Fibroblast of peridontal ligament (primary cell): ENCODE measurements around the gene AKIRIN2.
A peak's percentile ranks its signal among the peaks of the same experiment; 100 is the strongest.

Experiments
- DNase-seq: peaks from one replicate; pipeline ENCODE4 v3.0.0-alpha.2; 2010; ENCODE audit errors: extremely low read depth

Gene AKIRIN2

GRCh38 chr6:87701676-87702588 lies at the start of gene AKIRIN2:
Gene AKIRIN2, minus strand, starts transcription at chr6:87702233. Its CDS starts 549 bp downstream, at chr6:87701684.
- DNase-seq: peak; percentile 99

DNA sequence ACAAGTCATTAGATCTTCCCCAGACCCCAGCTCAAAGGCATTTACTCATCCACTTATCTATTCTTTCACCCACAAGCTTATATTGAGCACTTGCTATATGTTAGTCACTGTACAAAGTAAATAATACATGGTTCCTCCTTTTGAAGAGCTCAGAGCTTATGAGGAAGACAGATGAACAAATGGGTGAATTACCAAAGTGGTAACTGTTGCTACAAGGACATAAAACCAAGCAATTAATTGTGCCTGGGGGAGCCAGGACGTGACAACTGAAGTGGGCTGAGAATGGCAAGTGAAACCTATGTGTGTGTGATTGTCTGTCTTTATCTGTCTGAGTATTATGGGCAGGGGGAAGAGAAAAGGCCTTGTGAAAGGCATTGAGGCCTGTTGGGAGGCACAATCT lies 45.6 kb upstream of the AKIRIN2 start:
- DNase-seq: no peak

DNA sequence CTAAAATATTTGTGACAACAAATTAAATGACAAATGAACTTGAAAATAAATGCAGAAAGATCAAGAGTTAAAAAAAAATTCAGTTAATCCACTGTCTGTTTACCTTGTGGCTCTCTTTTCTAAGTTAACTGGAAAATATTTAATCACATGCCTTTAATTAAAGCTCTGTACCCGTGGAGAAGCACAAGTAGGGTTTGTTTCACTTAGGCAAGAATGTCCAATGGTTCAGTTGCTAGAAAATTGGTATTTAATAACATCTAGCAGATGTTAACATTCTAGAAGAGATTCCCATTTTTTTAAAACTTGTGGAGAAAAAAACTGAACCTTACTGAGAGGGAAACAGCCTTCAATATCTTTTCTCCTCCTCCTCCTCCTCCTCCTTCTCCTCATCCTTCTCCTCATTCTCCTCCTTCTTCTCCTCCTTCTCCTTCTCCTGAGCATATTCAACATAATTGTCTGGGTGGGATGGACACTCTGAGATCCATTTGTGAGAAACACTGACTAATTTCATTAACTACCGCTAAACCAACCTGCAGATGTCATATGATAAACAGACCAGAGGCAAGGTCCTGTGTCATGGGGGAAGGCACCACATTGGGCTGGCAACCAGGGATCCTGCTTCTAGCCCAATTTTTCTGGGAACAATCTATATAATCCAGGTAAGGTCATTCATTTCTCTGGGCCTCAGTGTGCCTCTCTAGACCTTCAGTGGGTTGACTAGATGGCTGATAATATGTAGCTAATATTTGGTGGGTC lies 44.1 kb upstream of the AKIRIN2 start:
- peak; percentile 50 for DNase-seq

DNA sequence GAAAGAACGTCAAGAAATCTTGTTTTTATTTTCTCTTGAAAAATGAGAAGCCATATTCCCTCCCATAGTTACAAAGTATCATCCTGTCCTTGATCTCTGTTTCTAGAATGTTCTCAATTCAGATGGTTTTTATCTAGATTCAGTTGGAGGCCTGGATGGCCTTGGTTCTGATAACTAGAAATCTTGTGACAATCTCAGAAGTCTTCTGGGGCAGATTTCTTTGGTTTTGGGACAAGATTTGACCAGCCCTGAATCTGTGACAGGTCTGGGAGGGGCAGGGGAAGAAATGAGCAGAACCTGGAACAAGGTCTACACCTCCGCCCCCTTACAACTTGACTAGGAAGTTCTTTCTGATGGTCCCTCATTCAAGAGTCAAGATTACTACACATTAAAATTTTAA lies 41.4 kb upstream of the AKIRIN2 start:
- no peak for DNase-seq

DNA sequence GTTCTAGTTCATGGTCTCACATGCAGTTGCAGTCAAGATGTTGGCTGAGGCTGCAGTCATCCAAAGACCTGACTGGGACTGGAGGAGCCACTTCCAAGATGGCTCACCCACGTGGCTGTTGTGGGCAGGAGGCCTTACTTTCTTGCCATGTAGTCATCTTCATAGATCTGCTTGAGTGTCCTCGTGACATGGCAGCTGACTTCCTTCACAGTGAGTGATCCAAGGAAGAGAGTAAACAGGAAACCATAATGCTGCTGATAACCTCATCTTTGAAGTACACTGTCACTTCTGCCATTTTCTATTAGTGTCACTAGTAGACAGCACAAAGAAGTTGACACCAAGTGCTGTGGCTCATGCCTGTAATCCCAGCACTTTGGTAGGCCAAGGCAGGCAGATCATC lies 40.1 kb upstream of the AKIRIN2 start:
- DNase-seq: no peak

- no peak for DNase-seq
These were observed 39.1 kb upstream of the AKIRIN2 start for GRCh38 chr6:87741001-87741650.

DNA sequence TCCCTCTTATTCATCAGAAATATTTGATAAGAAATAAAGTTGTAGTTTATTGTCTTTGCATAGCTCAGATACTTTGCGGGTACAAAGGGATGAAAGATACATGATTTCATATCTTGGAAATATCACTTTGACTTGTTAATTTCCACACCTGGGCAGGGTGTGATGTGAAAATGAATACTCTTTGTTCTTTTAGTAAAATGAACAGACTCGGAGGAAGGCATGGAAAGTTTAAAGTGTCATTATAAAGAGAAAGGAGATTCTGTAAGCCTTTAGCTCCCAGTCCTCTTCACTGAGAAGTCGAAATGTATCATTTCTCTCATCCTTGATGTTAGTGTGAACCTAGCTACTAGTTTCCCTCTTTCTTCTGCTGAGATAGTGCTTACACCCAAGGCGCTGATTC lies 36.7 kb upstream of the AKIRIN2 start:
- no peak for DNase-seq

DNA sequence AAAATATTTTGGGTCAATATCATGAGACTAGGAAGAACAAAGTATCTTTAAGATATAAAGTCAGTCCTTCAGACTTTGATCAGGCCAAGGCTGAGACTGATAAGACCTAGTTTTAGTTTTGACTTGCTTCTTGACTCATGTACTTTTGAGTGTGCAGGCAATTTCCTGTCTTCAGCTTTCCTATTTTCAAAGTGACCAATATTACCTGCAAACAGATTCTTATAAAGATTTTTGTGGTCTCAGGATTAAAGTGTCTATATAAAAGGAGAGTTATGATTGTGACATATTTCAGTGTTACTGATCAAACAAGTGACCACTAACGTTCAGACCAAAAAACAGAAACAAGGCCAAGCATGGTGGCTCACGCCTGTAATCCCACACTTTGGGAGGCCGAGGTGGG lies 36.0 kb upstream of the AKIRIN2 start:
- DNase-seq: no peak

- no peak for DNase-seq
These were observed 34.9 kb upstream of the AKIRIN2 start for GRCh38 chr6:87736809-87737540.

- peak; percentile 94 for DNase-seq
These were observed 30.0 kb upstream of the AKIRIN2 start for GRCh38 chr6:87731818-87732661.

DNA sequence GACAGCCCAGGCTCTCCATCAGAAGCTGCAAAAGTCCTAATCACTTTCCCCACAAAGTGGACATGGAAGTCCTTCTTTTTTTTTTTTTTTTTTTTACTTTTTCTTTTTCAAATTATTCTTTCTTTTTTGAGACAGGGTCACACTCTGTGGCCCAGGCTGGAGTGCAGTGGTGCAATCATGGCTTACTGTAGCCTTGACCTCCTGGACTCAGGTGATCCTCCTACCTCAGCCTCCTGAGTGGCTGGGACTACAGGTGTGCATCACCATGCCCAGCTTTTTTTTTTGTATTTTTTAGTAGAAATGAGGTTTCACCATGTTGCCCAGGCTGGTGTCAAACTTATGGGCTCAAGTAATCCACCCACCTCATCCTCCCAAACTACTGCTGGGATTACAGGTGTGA lies 29.0 kb upstream of the AKIRIN2 start:
- no peak for DNase-seq

DNA sequence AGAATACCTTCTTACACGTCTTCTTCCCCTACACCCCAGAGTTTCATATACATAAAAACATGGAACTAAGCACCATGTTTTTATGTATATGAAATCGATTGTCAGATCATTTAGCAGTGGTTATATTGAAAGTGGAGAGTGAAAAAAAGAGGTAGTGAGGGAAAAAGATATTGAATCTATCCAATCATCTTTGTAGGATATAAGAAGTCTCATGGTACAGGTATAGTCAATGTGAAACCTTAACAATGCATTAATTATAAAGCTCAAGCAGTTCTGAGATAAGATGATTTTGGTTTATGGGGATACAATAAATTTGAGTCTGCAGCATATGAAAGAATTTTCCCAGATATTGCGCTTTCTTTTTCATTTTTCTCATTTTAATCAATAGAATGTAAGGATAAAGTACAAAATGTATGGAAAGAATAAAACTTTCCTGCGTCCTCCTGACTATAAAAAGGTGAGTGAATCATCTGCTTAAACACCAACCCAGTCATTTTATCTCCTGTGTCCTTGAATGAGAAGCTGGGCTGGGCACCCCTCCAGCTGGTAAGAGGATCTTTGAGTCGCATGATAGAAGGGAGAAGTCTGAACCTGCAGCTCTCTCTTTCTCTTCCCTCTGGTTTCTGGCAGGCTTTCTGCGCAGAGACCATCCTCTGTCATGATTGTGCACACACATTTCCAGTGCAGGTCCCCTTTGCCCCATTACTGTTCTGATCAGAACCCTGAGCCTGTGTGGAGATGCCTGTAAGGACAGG lies 28.1 kb upstream of the AKIRIN2 start:
- DNase-seq: peak; percentile 35

DNA sequence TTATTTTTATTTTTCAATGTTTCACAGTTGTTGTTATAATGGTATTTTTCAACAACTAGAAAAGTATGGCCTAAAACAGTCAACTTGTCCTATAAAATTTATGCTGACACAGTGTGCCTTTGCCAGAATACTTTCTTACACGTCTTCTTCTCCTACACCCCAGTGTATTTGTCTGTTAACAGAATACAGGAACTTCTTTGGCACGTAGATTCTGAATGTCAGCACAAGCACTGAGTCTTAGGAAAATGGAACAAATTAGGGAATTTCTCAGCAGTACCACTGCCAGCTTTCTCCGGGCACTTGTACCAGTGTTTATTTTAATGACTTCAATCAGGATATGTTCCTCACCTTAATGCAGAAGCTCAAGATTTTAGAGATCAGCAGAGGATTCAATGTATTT lies 26.7 kb upstream of the AKIRIN2 start:
- no peak for DNase-seq

DNA sequence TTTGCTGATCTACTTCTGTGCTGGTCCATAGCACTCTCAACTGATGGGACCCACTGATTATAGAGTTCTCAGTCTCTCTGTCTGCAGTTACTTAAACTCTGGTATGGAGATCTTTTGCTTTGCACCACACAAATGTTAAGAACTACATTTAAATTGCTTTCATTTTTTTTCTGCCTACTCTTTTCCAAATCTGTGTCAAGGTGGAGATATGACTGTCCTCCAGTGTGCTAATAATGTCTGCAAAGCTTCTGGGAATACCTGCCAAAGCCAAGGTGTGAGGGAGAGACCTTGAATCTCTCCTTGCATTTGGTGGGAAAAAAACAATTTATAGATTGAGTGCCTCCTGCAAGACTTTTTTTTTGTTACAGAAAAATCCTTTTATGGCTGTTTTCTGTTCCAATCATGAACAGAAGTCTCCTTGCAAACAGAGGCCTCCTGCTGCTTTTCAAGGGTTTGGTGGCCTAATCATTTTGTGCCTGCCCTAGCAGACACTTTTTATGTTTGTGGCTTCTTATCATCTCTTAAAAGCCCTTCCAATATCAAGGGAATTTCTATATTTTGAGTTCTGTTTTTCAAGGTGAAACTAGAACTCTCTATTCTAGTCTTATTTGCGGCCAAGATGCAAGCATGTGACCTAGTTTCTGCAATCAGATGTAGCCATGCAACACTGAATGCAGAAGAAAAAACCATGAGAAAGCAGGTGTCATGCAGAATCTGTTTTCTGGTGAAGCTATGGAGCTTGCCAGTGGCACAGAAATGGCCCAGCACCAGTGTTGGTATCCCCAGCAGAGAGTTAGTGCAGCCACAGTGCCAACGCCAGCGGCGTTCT lies 23.2 kb upstream of the AKIRIN2 start:
- DNase-seq: no peak

DNA sequence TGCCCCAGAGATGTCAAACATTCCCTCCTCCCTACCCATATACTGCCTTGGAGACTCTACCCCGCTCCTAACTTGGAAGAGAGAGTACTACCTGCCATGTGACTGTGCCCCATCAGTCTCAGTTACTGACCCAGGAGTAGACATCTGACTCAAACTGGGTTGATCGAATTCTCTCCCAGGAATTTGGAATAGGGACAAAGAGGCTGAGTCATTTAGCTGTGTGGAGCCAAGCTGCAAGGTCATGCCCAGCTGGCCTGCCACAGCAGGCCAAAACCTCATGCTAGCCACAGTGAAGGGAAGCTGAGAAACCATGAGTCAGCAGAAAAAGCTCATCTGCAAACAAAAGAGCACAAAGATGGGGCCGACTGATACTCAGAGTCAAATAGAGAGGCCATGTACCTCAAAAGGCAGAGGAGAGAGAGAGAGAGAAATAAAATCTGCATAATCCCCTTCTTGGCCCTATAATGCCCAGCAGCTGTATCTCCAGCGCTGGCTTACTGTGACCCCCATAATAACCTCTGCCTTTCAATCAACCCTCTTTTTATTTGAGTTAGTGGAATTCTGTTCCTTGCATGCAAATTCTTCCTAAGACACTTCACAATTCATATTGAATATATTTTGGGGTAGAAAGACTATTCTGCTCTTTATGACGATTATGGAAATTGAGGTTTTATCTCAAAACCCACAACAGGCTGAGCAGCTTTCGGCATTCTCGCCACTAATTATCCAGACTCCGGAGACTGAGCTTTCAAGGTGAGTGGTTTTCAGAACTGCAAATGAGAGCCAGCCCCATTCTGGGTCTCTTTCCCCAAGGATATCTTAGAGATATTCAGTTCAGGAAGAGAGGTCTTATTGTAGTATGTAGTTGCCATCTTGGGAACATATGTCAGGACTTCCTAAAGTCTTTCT lies 21.4 kb upstream of the AKIRIN2 start:
- peak; percentile 100 for DNase-seq

DNA sequence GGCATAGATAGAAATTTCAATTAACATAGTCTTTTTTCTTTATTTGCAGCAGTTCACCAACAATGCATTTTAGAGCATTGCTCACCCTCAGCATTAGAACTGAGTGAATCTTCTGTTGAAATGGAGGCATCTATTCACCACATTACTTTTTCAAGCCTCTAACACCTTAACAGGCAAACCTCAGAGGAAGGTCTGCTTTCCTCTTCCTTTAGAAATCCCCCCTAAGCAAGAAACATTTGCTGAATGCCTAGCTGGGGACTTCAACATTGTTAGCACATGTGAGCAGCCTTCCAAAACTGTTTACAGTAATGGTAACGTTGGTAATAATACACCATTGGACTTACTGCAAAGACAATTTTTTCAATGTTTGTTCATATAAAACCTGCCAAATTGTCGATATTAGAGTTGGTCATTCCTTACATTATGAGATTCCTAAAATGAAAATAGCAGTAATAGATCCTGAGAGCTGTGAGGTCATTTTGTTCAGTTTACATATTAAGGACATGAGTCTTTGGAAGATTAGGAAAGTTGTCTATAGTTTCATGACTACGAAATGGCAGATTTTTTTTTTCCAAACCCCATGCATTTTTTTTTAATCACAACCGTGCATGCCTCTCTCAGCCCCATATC lies 20.6 kb upstream of the AKIRIN2 start:
- DNase-seq: peak; percentile 96

DNA sequence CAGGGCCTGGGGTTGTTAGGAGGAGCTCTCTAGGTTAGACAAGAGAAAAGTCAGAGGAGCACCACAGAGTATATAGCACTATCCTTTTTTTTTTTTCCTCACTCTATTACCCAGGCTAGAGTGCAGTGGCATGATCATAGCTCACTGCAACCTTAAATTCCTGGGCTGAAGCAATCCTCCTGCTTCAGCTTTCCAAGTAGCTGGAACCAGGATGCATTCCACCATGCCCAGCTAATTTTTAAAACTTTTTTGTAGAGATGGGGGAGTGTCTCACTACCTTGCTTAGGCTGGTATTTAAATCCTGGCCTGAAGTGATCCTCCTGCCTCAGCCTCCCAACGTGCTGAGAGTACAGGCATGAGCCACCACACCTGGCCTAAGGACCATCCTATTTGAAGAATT lies 19.3 kb upstream of the AKIRIN2 start:
- peak; percentile 60 for DNase-seq
